Measurements from ENCODE around the gene BMPR1A. TPM values are rescaled to one million over a fixed set of nuclear protein-coding genes. Genes with fewer than 3 reads are reported as not detected.

The BMPR1A gene
- total and polyA plus RNA-seq, 10 of the 15 experiments (the other 5 are each of a cell fraction or from before 2014, with no cell fraction given): 2.3 to 22.7 (median 13.1) TPM

DNA sequence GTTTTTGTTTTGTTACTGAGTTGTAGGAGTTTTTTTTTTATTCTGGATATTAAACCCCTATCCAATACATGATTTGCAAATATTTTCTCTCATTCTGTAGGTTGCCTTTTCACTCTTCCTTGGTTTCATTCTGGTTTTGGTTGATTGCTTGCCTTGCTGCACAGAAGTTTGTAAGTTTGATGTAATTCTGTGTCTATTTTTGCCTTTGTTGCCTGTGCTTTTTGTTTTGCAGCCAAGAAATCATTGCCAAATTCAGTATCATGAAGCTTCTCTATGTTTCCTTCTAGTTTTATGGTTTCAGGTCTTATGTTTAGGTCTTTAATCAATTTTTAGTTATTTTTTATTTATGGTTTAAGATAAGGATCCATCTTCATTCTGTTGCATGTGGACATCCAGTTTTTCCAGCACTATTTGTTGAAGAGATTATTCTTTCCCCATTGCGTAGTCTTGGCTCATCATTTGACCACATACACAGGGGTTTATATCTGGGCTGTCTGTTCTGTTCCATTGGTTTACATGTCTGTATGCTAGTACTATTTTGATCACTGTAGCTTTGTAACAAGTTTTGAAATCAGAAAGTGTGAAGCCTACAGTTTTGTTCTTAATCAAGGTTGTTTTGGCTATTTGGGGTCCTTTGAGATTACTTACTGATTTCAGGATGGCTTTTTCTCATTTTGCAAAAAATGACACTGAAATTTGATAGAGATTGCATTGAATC is 26.4 kb downstream of the BMPR1A start (continued):
- TF ChIP-seq, protein P1, sequence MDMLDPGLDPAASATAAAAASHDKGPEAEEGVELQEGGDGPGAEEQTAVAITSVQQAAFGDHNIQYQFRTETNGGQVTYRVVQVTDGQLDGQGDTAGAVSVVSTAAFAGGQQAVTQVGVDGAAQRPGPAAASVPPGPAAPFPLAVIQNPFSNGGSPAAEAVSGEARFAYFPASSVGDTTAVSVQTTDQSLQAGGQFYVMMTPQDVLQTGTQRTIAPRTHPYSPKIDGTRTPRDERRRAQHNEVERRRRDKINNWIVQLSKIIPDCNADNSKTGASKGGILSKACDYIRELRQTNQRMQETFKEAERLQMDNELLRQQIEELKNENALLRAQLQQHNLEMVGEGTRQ (IDR thresholded peaks at IDR 0.05; ENCODE audit: borderline replicate concordance, low read depth, low read length): no peak
- peak; percentile 45; the same call in 1 of the 2 replicates for TF ChIP-seq TCF7 (IDR thresholded peaks at IDR 0.05; ENCODE audit: borderline replicate concordance)
- TF ChIP-seq ZBED1 (IDR thresholded peaks at IDR 0.05; ENCODE audit: borderline replicate concordance): peak; percentile 51; the same call in 1 of the 2 replicates
- peak; percentile 59 for TF ChIP-seq MEF2B (IDR thresholded peaks at IDR 0.05; ENCODE audit: partially characterized antibody, poor library complexity, severe bottlenecking)
- TF ChIP-seq POU2F2 (IDR thresholded peaks at IDR 0.05; ENCODE audit: borderline replicate concordance, low read depth, low read length): no peak
- TF ChIP-seq GABPA (IDR thresholded peaks at IDR 0.05; ENCODE audit: low read depth): peak; percentile 33; the same call in 1 of the 2 replicates
- no peak; a peak in 1 of 4 replicates for TF ChIP-seq ETV6 (conservative IDR thresholded peaks at IDR 0.05 in 1 of 2, IDR thresholded peaks at IDR 0.05 in 1 of 2; ENCODE audit: borderline replicate concordance in 1 of 2, low read depth in 1 of 2)
- peak; percentile 43; the same call in 1 of the 2 replicates for TF ChIP-seq ATF7 (IDR thresholded peaks at IDR 0.05; ENCODE audit: low read depth)
- no peak for TF ChIP-seq STAT1 (conservative IDR thresholded peaks at IDR 0.05)
- 0 out of 2 replicates have a peak, but pooled peaks have one; percentile 17 for TF ChIP-seq IKZF1 (conservative IDR thresholded peaks at IDR 0.05)
- TF ChIP-seq NR2F1 (conservative IDR thresholded peaks at IDR 0.05): no peak
- no peak for TF ChIP-seq CEBPB (IDR thresholded peaks at IDR 0.05; ENCODE audit: borderline replicate concordance in 1 of 2, low read depth in 2 of 2, low read length in 2 of 2)
- TF ChIP-seq SMAD5 (IDR thresholded peaks at IDR 0.05; ENCODE audit: low read depth): no peak
- TF ChIP-seq SIX5 (IDR thresholded peaks at IDR 0.05; ENCODE audit: low read depth, low read length, severe bottlenecking): no peak
- no peak for TF ChIP-seq SIN3A (IDR thresholded peaks at IDR 0.05; ENCODE audit: low read depth, low read length)
- TF ChIP-seq FOXM1 (IDR thresholded peaks at IDR 0.05; ENCODE audit: low read depth, low read length): peak; percentile 75; the same call in 1 of the 2 replicates
- peak; percentile 82 for TF ChIP-seq JUNB (IDR thresholded peaks at IDR 0.05)
- TF ChIP-seq IKZF2 (IDR thresholded peaks at IDR 0.05): peak; percentile 14 to 39; a peak in 3 of 4 replicates
- TF ChIP-seq MTA2 (IDR thresholded peaks at IDR 0.05; ENCODE audit: low read depth): peak; percentile 46; the same call in 1 of the 2 replicates
- no peak for TF ChIP-seq SUPT20H (IDR thresholded peaks at IDR 0.05; ENCODE audit: borderline replicate concordance, control insufficient read depth, low read depth, low read length)
- peak; percentile 48 for TF ChIP-seq CREM (IDR thresholded peaks at IDR 0.05; ENCODE audit: low read depth)
- TF ChIP-seq ZNF274 (IDR thresholded peaks at IDR 0.05; ENCODE audit: insufficient read depth, insufficient read length): no peak
- no peak for TF ChIP-seq NFYB (IDR thresholded peaks at IDR 0.05; ENCODE audit: insufficient read depth, low read depth, low read length)
- TF ChIP-seq MTA3 (IDR thresholded peaks at IDR 0.05; ENCODE audit: borderline replicate concordance, low read length): peak; percentile 48; the same call in 1 of the 2 replicates
- peak; percentile 87 for TF ChIP-seq RUNX3 (IDR thresholded peaks at IDR 0.05; ENCODE audit: low read length)
- TF ChIP-seq PML (IDR thresholded peaks at IDR 0.05; ENCODE audit: low read length): 0 out of 2 replicates have a peak, but pooled peaks have one; percentile 26
- peak; percentile 49; the same call in 1 of the 2 replicates for TF ChIP-seq DPF2 (IDR thresholded peaks at IDR 0.05)
- TF ChIP-seq RBBP5 (conservative IDR thresholded peaks at IDR 0.05): no peak
- TF ChIP-seq, protein P2, sequence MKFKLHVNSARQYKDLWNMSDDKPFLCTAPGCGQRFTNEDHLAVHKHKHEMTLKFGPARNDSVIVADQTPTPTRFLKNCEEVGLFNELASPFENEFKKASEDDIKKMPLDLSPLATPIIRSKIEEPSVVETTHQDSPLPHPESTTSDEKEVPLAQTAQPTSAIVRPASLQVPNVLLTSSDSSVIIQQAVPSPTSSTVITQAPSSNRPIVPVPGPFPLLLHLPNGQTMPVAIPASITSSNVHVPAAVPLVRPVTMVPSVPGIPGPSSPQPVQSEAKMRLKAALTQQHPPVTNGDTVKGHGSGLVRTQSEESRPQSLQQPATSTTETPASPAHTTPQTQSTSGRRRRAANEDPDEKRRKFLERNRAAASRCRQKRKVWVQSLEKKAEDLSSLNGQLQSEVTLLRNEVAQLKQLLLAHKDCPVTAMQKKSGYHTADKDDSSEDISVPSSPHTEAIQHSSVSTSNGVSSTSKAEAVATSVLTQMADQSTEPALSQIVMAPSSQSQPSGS (IDR thresholded peaks at IDR 0.05; ENCODE audit: low read length): peak; percentile 64
- TF ChIP-seq, protein P3, sequence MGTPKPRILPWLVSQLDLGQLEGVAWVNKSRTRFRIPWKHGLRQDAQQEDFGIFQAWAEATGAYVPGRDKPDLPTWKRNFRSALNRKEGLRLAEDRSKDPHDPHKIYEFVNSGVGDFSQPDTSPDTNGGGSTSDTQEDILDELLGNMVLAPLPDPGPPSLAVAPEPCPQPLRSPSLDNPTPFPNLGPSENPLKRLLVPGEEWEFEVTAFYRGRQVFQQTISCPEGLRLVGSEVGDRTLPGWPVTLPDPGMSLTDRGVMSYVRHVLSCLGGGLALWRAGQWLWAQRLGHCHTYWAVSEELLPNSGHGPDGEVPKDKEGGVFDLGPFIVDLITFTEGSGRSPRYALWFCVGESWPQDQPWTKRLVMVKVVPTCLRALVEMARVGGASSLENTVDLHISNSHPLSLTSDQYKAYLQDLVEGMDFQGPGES (IDR thresholded peaks at IDR 0.05): no peak
- no peak for TF ChIP-seq RFX5 (IDR thresholded peaks at IDR 0.05; ENCODE audit: low read depth, low read length)

All from GM12878 (cell line).